ENCODE results near the gene PKIG.

GRCh38 chr20:44599715-44600114 lies 17.3 kb downstream of the PKIG start:
- TF ChIP-seq POLR2A (IDR thresholded peaks at IDR 0.05) = no peak
- no peak for TF ChIP-seq CTCF (IDR thresholded peaks at IDR 0.05)
- TF ChIP-seq POLR2AphosphoS5 (IDR thresholded peaks at IDR 0.05) = no peak

All from sigmoid colon (tissue), 4 donors.